ENCODE measurements around the gene C2CD3.

DNA sequence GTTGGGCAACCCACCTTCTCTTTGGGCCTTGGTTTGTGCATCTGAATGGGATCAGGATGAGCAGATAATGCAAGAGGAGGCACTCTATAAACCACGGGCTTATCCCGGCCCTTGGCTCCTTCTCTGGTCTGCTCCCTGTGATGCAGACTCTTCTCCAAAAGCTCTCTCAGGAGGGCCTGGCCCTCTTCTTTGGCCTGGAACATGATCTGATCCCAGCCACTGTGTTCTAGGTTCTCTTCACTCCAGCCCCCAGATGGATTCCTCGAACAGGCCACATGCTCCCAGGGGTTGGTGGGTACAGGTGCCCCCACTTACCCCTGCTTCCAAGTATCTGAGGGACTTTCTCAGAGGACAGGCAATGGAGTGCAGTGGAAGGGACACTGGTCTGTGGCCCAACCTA lies 153.2 kb downstream of the C2CD3 start:
- TF ChIP-seq FOXJ3 (CRISPR knock-in tag; IDR thresholded peaks at IDR 0.05; ENCODE audit: borderline replicate concordance) (no peak), NR3C1 (CRISPR knock-in tag; conservative IDR thresholded peaks at IDR 0.05; ENCODE audit: low read depth) (no peak), MXD4 (CRISPR knock-in tag; IDR thresholded peaks at IDR 0.05; ENCODE audit: borderline replicate concordance) (no peak), ZNF263 (CRISPR knock-in tag; IDR thresholded peaks at IDR 0.05; ENCODE audit: low read depth) (no peak)
- TF ChIP-seq, protein P1, sequence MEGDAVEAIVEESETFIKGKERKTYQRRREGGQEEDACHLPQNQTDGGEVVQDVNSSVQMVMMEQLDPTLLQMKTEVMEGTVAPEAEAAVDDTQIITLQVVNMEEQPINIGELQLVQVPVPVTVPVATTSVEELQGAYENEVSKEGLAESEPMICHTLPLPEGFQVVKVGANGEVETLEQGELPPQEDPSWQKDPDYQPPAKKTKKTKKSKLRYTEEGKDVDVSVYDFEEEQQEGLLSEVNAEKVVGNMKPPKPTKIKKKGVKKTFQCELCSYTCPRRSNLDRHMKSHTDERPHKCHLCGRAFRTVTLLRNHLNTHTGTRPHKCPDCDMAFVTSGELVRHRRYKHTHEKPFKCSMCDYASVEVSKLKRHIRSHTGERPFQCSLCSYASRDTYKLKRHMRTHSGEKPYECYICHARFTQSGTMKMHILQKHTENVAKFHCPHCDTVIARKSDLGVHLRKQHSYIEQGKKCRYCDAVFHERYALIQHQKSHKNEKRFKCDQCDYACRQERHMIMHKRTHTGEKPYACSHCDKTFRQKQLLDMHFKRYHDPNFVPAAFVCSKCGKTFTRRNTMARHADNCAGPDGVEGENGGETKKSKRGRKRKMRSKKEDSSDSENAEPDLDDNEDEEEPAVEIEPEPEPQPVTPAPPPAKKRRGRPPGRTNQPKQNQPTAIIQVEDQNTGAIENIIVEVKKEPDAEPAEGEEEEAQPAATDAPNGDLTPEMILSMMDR (IDR thresholded peaks at IDR 0.05): no peak

Data from WTC11 (cell line).